Peyer's patch (tissue), 4 donors: Measurements from ENCODE around the gene FAF2.

Experiments
- POLR2A ChIP-seq, 2 donors: fragments of 450-650 bp; IDR thresholded peaks; one replicate each; pipeline ENCODE4 v1.5.1; 2017; ENCODE audit warnings: antibody characterized with exemption in 2 of 2, mild to moderate bottlenecking in 2 of 2, moderate library complexity in 2 of 2
- TF ChIP-seq, protein P1 (sequence below), 6 experiments: fragments of 450-650 bp in 4 of 6; fragments of 200-600 bp in 2 of 6; sonication (generic) in 1 of 6; IDR thresholded peaks; one replicate each; pipeline ENCODE4 v1.5.1; 2017 to 2019; ENCODE audit warnings: antibody characterized with exemption in 6 of 6, mild to moderate bottlenecking in 3 of 6, moderate library complexity in 1 of 6

DNA sequence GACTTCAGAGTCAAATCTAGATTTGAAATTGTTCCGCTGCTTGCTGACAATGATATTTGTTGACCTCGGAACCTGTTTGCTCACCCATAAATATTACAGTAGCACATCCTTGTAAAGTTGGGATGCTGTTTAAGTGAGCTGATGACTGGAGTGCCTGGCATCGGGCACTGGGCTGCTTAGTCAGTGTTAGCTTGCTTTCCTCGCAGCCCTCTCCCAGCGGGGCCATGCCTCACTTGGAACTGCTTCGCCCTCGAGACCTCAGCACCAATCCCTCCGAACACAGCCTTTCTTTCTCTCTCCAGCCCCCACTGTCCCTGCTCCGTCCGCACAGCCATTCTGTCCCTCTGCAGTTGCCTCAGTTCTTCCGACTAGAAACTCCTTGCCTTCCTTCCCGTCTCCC, 65.6 kb downstream of the FAF2 start:
- TF ChIP-seq POLR2A (IDR thresholded peaks at IDR 0.05) = no peak
- TF ChIP-seq, protein P1, sequence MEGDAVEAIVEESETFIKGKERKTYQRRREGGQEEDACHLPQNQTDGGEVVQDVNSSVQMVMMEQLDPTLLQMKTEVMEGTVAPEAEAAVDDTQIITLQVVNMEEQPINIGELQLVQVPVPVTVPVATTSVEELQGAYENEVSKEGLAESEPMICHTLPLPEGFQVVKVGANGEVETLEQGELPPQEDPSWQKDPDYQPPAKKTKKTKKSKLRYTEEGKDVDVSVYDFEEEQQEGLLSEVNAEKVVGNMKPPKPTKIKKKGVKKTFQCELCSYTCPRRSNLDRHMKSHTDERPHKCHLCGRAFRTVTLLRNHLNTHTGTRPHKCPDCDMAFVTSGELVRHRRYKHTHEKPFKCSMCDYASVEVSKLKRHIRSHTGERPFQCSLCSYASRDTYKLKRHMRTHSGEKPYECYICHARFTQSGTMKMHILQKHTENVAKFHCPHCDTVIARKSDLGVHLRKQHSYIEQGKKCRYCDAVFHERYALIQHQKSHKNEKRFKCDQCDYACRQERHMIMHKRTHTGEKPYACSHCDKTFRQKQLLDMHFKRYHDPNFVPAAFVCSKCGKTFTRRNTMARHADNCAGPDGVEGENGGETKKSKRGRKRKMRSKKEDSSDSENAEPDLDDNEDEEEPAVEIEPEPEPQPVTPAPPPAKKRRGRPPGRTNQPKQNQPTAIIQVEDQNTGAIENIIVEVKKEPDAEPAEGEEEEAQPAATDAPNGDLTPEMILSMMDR (IDR thresholded peaks at IDR 0.05) = no peak
